Adipocyte (in vitro differentiated cells): ENCODE data around the gene PMEL.
A peak's percentile ranks its signal among the peaks of the same experiment; 100 is the strongest.

Experiments
- DNase-seq: peaks from one replicate; pipeline ENCODE4 v3.0.0-alpha.2; 2015; ENCODE audit warnings: low read depth
- H3K27me3 ChIP-seq: replicated peaks from 2 replicates; pipeline ENCODE4 v1.7.0; 2013; ENCODE audit warnings: mild to moderate bottlenecking, low read length, moderate library complexity; ENCODE audit not compliant: control insufficient read depth, insufficient read depth
- H3K36me3 ChIP-seq: 2 replicates; pipeline ENCODE4 v1.7.0; 2013; ENCODE audit warnings: low read length, mild to moderate bottlenecking, moderate library complexity; ENCODE audit not compliant: control insufficient read depth, insufficient read depth, severe bottlenecking
- H3K4me1 ChIP-seq: 2 replicates; pipeline ENCODE4 v1.7.0; 2013; ENCODE audit warnings: mild to moderate bottlenecking, low read length, moderate library complexity; ENCODE audit not compliant: control insufficient read depth, insufficient read depth
- H3K4me3 ChIP-seq: 2 replicates; pipeline ENCODE4 v1.7.0; 2013; ENCODE audit warnings: mild to moderate bottlenecking, low read length, moderate library complexity
- H3K9ac ChIP-seq: 2 replicates; pipeline ENCODE4 v1.7.0; 2013; ENCODE audit warnings: mild to moderate bottlenecking, low read length, moderate library complexity
- H3K9me3 ChIP-seq: 2 replicates; pipeline ENCODE4 v1.7.0; 2013; ENCODE audit warnings: mild to moderate bottlenecking, low read length, moderate library complexity; ENCODE audit not compliant: control insufficient read depth

The PMEL gene

GRCh38 chr12:55935738-55936151 lies 30.1 kb downstream of the PMEL start:
- peak overlapping the region; percentile 43 for H3K9ac ChIP-seq
- H3K9me3 ChIP-seq, result no peaks in the 10 kb centered on the region
- peaks cover 34% of the 10 kb centered on the region for H3K4me1 ChIP-seq
- no peaks in the 10 kb centered on the region for H3K27me3 ChIP-seq
- H3K36me3 ChIP-seq, result no peaks in the 10 kb centered on the region
- H3K4me3 ChIP-seq, result peak overlapping the region; percentile 74
- no peak for DNase-seq

GRCh38 chr12:55934773-55935172 lies 31.1 kb downstream of the PMEL start:
- no peaks in the 10 kb centered on the region for H3K36me3 ChIP-seq
- no peaks in the 10 kb centered on the region for H3K9me3 ChIP-seq
- H3K4me1 ChIP-seq, result peaks cover 39% of the 10 kb centered on the region
- H3K4me3 ChIP-seq, result no peak overlapping the region
- H3K27me3 ChIP-seq, result no peaks in the 10 kb centered on the region
- no peak overlapping the region for H3K9ac ChIP-seq
- no peak for DNase-seq

- H3K9ac ChIP-seq, result no peak overlapping the region
- H3K27me3 ChIP-seq, result no peaks in the 10 kb centered on the region
- no peaks in the 10 kb centered on the region for H3K36me3 ChIP-seq
- H3K4me1 ChIP-seq, result peaks cover 46% of the 10 kb centered on the region
- no peak overlapping the region for H3K4me3 ChIP-seq
- no peaks in the 10 kb centered on the region for H3K9me3 ChIP-seq
- peak; percentile 64 for DNase-seq
Measured at GRCh38 chr12:55933799-55934742, 31.8 kb downstream of the PMEL start.

GRCh38 chr12:55933169-55933798 lies 32.6 kb downstream of the PMEL start:
- H3K36me3 ChIP-seq, result no peaks in the 10 kb centered on the region
- DNase-seq, result peak; percentile 85
- H3K9me3 ChIP-seq, result no peaks in the 10 kb centered on the region
- no peaks in the 10 kb centered on the region for H3K27me3 ChIP-seq
- H3K9ac ChIP-seq, result peak overlapping the region; percentile 85
- H3K4me1 ChIP-seq, result peaks cover 48% of the 10 kb centered on the region
- H3K4me3 ChIP-seq, result peak overlapping the region; percentile 86

- Histone ChIP-seq H3K9me3 (no peaks in the 10 kb centered on the region), H3K9ac (peak overlapping the region; percentile 85), H3K27me3 (no peaks in the 10 kb centered on the region), H3K4me1 (peaks cover 51% of the 10 kb centered on the region), H3K4me3 (peak overlapping the region; percentile 86), H3K36me3 (no peaks in the 10 kb centered on the region)
- peak; percentile 44 for DNase-seq
Measured at GRCh38 chr12:55932551-55932910, 33.3 kb downstream of the PMEL start.

- peaks cover 51% of the 10 kb centered on the region for H3K4me1 ChIP-seq
- H3K9me3 ChIP-seq, result no peaks in the 10 kb centered on the region
- peak overlapping the region; percentile 85 for H3K9ac ChIP-seq
- DNase-seq, result peak; percentile 84
- no peaks in the 10 kb centered on the region for H3K27me3 ChIP-seq
- no peaks in the 10 kb centered on the region for H3K36me3 ChIP-seq
- peak overlapping the region; percentile 86 for H3K4me3 ChIP-seq
Measured at GRCh38 chr12:55931780-55932550, 33.9 kb downstream of the PMEL start.

- Histone ChIP-seq H3K27me3 (no peaks in the 10 kb centered on the region), H3K9ac (peak overlapping the region; percentile 85), H3K4me1 (peaks cover 52% of the 10 kb centered on the region), H3K9me3 (no peaks in the 10 kb centered on the region), H3K36me3 (no peaks in the 10 kb centered on the region), H3K4me3 (peak overlapping the region; percentile 86)
- DNase-seq, result no peak
Measured at GRCh38 chr12:55931317-55931779, 34.5 kb downstream of the PMEL start.

GRCh38 chr12:55930771-55931316 lies 35.0 kb downstream of the PMEL start, which contains the start of gene DGKA:
Gene DGKA, plus strand, starts transcription at chr12:55931162. Its CDS starts 5,342 bp downstream, at chr12:55936504.
- no peaks in the 10 kb centered on the region for H3K9me3 ChIP-seq
- no peaks in the 10 kb centered on the region for H3K27me3 ChIP-seq
- peak; percentile 89 for DNase-seq
- peak within 1 kb of the TSS; percentile 86 for H3K4me3 ChIP-seq
- peaks cover 57% of the 10 kb centered on the region for H3K4me1 ChIP-seq
- peak within 1 kb of the TSS; percentile 85 for H3K9ac ChIP-seq
- H3K36me3 ChIP-seq, result no peaks in the 10 kb centered on the region

GRCh38 chr12:55929306-55929791 lies 36.5 kb downstream of the PMEL start:
- no peaks in the 10 kb centered on the region for H3K27me3 ChIP-seq
- peaks cover 60% of the 10 kb centered on the region for H3K4me1 ChIP-seq
- H3K9ac ChIP-seq, result peak overlapping the region; percentile 72
- H3K36me3 ChIP-seq, result no peaks in the 10 kb centered on the region
- H3K9me3 ChIP-seq, result no peaks in the 10 kb centered on the region
- DNase-seq, result no peak
- H3K4me3 ChIP-seq, result no peak overlapping the region

GRCh38 chr12:55927588-55928502 lies 38.0 kb downstream of the PMEL start, which contains the start of gene PYM1:
Gene PYM1, minus strand, starts transcription at chr12:55927894. Its CDS starts 133 bp downstream, at chr12:55927761.
- DNase-seq, result peak; percentile 77
- Histone ChIP-seq H3K4me1 (peaks cover 47% of the 10 kb centered on the region), H3K27me3 (no peaks in the 10 kb centered on the region), H3K36me3 (peaks cover 3% of the 10 kb centered on the region), H3K9ac (peak within 1 kb of the TSS; percentile 96), H3K4me3 (peak within 1 kb of the TSS; percentile 88), H3K9me3 (no peaks in the 10 kb centered on the region)
